ENCODE data around the gene NR2F2.

NR2F2 gene

DNA sequence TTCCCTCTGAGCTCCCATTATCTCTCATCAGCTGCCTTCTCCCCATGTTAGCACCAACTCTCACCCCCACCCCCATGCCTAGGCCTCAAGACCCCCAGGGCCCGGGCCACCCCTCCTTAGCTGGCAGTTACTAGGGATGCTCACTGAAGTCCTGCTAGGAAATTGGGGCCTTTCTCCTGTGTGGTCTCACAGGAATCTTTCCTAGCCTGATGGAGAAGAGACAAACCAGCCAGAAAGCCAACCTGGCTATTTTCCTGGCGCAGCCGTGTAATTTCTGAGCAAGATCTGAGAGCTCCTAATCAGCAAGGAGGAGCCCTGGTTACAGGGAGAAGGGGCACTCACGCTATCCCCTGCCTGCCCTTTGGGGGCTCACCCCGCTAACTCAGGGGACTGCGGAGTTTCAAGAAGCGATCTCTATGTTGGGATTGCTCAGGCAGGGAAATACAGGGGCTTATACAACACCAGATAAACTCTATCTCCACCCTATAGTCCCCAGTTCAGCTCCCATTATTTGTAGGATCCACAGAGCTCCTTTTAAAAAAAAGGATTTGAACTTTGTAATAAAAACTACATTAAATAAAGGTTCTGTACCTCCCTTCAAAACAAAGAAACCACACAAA, 25.2 kb downstream of the NR2F2 start:
- no peak for DNase-seq

DNA sequence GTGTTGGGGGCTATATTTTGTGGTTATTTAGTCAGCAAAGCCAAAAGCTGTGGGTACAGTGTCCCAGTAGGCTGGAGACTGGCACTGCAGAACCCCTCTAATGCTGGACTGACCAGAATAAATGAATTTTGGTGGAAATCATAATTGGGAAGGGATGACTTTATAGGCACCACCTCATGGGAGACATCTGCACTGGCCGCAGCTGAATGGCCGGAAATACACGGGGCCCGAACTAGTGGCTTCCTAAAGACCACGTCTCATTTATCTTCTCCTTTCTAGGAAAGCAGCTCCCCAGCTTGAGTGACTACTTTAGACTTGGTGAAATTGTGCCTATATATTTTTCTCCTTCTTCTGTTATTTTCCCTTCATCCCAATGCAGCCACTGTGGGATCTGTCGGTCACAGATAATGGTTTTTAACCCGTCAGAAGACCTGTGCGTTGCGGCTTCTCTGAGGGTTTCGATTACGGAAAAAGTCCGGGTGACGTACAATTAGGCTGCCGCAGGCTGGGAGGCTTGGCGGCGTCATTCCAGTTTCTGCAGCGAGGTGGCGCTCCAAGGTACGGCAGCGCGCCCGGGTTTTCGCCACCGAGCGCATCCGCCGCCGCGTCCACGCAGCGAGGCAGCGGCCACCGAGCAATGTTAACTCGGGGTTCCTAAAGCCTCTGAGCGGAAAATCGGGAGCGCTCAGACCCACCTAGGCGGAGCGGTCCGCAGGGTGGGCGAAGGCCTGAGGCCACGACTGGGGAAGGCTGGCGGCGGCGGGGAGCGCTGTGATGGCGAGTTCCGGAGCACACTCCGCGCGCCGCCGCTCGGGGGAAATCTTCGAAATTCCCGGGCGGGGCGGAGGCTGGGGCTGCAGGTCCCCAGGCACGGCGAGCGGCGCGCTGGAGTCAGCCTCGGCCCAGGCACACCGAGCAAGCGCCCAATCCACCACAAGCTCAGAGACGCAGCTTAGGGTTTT, 26.3 kb downstream of the NR2F2 start:
- peak; percentile 41 for DNase-seq

DNA sequence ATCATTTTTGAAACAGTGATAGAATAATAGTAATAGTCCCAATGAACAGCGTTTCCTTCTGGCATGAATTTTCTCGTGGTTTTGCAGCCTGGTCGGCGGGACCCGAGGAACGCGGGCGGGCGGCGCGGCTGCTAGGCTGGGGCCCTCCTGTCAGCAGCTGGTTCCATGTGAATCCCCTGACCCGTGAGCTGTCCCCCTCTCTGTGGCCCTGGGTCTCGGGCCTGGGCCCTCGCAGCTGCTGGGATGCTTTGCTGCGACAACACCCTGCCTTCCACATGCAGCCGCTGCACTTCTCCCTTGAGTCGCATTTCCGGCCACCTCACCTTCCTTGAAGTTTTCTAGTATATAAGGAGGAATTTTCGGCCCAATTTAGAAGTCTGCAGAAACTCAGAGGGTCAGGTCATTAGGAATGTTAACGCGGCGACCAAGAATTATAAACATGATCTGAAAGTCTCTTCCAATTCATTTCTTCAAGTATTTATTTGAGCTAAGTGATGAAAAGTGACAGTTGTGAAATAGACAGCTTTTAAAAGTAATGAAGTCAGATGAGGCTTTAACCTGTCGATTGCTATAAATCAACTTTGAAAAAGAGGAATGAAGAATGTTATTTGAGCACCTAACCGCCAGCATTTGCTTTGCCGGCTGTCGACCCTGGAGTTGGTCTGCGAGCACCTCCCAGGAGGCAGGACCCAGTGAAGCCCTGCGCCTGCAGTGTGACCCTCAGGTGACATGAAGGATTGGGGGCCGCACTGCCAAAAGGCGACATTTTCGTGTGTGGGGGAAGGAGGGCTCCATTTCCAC, 27.7 kb downstream of the NR2F2 start:
- DNase-seq, result no peak

DNA sequence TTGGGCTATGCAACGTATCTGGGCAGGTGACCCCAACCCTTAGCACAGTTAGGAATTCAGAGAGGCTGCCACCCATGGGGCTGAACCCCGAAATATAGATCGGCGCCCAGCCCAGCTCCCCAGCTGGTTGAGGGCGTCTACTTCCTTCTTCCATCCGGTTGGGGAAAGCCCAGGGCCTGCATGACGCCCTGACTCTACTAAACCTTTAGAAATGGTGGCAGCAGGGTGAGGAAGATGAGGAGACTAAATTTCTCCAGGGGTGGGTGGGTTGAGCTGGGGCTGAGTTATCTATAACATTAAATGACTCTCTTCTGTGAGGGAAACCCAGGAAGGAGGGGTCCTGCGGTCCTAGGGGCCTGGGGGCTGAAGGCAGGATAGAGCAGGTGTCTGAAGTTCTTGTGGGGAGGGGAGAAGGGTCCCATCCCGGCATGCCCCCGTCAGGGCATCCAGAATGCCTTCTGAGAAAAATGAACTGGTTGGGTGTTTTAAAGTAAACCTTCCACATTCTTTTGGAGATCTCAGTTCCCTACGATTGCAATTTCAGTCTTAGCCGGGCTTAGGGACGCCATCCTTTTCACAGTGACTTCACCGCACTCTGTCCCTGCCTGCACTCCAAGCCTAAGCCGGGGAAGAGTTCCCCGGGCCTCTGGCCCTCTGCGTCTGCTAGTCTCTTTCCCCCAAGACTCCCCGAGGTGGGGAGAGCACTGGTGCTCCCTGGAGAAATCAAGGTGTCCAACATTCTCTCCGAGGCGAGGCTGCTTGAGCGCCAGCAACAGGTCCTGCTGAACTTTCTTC, 28.5 kb downstream of the NR2F2 start:
- no peak for DNase-seq

DNA sequence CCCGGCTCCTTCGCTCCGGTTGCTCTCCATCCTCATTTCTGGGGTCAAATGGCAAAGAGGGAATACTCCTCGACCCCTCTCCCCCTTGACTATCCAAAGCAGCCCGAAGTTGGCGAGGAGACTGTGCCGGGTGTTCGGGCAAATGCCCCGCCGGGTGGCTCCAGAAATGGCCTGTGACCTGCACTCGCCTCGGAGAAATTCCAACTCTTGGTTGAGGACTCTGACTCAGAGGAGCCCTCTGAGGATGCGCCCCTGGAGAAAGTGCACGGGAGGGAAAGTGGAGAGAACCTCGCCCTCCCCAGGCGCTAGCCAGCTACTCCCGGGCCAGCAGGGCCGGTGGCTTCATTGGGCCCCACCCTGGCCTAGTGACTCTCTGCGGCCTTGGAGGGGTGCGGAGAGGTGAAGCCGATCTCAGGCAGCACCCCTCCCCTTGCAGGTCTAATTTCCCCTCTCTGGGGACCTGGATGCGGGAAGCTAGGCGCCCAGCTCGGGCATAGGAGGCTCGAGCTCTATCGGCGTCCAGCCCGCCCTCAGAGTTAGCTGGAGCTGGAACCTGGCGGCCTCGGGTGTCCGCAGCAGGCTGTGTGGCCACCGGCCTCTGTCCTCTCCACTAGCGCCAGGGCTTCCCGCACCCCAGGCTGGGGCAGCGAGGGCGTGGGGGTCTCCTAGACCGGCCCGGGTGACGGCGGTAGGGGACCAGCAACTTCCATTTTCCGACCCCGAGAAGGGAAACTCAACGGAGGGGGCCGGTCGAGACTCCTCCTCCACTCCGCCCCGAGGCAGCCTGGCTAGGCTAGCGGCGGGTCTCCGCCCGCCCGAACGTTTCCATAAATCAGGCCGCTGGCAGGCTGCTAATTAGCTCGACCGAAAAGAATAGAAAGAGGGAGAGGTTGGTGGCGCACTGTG, 29.4 kb downstream of the NR2F2 start:
- DNase-seq, result no peak

DNA sequence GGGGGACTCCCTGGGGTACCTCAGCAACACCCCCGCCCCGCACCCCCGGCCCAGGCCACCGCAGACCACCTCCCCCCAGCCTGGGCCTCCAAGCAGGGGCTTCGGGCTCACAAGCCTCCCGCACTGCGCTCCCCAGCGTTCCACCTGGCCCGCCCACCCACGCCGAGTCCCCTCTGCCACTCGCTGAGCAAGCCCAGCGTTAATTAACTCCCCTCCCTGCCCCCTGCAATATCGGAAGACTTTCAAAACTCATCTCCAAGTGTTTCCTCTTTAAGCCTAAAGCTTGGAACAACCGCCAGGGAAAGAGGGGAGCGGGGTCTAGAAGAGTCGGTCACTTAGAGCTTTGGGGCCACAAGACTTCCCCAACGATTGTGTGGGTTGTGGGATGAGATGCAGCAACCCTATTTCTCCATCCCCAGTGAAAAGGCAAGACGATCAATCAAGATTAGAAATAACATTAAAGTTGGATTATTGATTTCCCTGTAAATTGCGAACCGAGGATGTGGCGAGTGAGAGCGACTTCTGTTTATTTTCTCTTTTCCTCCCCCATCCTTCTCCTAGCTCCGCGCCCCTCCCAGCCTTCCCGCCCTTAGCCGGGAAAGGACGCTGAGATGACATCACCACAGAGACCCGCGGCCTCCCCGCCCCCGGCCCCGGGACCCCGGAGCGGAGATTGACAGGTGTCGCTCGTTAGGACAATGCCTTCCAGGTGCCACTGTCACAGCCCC, 30.2 kb downstream of the NR2F2 start:
- DNase-seq, result no peak

DNA sequence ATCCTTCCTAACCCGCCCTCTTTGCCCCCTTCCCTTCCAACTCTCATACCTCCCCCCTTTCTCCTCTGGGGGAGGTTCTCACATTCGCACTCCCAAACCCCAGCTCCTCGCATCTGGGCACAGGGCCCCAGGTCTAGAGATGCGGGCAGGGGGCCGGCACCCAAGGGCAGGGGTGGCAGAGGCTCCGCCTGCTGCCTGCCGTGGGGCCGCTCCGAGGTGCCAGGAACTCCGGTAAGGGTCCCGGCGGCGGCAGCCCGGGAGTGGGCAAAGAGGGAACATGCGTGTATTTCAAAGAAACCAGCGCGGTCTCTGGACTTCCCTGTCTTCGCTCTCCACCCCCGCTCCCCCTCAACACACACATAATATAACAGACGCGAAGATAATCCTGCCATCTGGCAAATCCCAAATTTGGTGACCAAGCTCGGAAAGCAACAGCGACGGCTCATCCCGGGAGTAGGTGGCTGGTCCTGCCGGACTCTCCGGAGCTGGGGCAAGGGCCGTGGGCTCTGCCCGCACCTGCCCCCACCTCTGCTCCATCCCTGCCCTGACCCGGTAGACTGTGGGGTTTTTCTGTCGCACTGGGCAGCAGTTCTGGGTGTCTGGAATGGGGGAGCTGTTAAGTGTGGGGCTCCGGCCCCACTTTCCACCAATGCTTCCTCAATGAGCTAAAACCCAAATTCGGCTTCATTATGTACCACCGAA, 31.0 kb downstream of the NR2F2 start:
- DNase-seq, result no peak

DNA sequence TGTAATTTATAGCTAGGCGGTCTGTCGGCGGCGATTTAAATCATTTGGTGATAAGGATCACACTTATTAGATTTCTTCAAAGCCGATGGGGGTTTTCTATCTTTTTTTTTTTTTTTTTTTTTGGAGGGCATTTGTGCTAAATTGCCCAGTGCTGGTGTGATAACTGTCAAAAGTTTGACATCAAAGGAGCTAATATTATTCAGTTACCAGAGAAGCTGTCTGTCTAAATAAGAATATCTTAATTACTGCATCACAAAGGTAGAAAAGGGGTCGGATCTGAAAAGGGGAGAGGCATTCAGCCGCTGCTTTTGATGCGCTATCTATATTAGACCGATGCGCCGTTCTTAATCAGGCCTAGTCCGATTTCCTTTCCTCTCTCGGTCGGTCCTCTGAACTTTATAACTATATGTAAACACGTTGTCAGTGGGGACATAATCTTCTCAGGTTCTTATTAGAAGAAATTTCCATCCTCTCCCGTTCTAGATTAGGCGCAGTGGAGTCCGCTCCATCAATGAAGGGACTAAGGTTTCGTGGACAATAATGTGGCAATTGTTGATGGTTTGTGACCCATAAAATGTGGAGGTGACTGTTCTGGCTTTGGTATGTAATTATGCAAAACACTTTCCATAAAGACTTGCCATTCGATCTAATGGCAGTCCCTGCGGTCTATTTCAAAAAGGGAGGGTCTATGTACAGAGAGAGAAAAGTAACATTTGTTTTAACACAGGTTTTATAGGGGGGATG, 31.7 kb downstream of the NR2F2 start:
- DNase-seq, result no peak

DNA sequence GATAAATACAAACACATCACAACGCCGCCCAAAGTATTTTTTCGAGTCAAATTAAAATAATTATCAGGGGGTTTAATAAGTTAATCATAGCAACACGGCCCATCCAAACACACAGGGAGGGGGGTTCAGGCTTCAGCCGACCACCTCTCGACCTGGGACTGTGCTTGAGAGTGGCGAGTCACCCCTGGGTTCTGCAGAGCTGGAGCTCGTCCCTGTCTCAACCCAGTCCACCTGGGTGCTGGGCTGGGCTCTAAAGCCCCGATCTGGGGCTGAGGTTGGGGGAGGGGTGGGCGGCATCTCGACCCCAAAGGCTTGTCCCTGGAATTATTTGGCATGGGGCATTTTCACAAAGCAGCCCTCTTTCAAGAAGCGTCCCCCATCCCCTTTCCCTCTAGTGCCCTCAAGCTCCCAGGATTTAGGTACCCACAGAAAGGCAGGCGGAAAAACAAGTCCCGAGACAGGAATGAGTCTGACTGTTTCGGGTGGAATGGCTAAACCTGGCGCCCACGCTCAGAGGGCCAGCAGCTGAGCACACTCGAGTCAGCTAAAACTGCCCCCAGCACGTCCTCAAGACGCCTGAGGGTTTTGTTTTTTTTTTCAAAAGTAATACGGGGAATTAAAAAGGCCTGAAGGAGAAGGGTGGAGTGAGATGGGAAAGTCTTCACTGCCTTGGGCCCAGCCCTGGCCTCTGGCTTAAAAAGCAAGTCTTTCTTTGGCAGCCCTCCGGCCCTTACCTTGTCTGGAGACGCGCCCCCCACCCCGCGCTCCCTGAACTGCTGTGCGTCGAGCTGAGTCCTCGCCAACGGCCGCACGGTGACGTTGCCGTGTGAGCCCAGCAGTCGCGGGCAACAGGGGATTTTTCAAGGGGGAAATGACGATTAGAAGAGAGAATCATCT, 32.5 kb downstream of the NR2F2 start:
- no peak for DNase-seq

DNA sequence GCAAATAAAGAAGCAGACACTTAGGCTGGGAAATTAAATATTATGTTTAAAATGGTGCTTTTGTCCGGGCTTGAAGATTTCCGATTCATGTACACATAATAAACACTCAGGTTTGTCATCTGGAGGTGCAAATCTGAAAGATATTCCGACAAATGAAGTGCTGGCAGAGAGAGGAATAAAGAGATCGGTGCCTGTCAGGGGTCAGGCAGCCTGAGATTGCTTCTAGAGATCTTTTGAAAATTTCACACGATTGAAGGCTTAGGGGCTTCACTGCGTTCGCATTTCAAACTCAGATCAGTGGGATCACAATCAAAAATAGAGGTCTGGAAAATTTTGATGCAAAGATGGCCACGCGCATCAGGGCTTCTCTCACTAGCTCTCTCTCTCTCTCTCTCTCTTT, 33.2 kb downstream of the NR2F2 start:
- no peak for DNase-seq

DNA sequence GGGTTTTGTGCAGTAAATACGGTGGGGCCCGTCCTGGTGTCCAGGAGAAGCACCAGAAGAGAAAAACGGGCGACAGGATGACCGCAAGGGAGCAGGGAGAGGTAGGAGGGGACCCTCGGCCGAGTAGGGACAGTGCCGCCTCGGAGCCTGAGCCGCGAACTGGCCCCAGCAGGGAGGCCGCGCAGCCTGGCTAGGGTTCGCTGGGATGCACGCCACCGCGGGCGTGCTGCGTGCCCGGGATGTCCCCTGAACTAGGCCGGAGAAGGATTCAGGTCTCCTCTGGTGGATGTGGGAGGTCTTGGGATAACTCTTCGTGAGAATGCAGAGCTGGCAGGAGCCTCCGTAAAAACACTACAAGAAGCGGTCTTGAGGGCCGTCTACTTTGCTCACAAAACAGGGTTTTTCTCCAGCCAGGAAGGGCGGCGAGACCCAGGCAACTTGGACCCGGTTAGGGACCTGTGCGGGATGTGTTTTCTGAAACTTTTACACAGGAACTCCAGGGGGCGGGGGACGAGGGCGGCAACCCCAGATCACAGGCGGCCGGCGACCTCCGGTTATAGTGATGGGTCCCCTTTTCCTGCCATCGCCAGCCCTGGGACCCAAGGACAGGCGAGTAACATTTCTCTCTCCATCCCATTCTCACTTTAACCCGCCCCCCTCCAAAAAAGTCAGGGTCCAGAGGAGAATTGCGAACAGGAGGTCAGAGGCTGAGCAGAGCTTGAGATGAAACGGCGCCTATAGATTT, 35.5 kb downstream of the NR2F2 start:
- no peak for DNase-seq

DNA sequence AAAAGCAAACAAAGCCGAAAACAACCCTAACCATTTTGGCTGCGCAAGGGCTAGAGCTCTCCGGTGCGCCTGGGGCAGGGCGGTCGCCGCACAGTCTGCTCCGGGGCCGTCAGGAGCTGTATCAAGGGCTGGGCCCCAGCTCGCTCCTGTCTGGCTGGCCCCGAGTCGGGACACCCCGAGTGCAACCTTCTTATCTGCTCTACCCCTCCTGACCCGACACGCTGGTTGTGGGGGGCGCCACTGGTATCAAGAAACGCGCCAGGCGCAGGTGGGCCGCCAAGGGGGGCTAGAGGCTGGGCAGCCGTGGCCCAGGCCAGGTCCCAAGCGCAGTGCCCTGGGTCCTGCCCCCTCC, 36.0 kb downstream of the NR2F2 start:
- DNase-seq, result no peak

DNA sequence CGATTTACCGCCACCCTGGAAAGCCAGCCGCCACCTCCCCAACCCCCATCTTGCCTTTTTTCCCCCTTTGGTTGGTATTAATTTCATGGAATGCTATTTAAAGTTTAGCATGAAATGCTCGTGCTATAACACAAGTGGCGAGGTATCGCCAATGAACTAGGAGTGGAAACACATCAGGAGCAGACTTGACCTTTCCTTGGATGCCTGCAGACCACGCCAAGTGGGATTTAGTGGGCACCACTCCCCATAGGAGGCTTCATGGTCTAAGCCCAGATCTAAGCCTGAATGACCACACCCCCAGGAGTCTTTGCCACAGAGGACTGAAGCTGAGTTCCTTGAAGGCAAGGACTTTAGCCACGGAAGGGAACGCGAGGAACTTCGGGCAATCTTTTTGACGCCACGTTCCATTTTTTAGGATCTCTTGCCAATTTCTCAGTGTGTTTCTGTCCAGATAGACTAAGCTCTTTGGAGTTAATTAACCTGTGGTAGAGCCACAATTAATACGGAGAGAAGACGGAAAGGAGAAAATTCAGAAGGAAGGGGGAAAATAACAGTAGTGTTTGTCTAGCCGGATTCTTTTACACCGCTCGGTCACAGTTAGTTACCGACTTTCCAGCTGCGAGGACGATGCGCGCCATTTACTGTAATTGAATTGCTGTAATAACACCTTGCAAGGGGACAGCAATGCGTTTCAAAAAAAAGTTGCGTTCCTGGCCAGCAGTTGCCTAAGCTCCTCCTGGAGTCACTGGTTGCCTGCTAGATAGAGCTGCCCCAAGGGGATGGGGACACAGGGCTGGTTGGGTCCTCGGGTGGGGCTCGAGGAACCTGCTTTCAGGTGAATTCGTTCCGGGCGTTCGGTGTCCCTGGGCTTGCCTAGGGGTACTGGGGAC, 37.1 kb downstream of the NR2F2 start:
- DNase-seq, result no peak

DNA sequence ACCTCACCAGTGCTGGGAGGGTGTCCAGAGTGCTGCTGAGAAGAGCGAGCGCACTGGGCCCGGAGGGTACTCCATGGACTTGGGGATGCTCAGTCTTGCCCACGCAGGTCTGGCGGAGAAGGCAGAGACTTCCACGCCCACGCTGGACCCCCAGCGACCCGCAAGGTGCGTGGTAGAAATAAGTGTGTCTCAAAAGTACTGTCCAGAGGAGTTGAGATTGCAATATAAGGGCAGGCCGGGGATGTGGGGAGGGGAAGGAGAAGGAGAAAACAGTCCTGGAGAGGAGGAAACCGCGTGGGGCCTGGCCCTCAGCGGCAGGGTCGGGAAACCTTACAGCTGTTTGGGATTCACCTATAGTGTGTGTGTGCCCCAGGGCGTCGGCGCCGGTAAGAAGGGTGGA, 38.9 kb downstream of the NR2F2 start:
- no peak for DNase-seq

DNA sequence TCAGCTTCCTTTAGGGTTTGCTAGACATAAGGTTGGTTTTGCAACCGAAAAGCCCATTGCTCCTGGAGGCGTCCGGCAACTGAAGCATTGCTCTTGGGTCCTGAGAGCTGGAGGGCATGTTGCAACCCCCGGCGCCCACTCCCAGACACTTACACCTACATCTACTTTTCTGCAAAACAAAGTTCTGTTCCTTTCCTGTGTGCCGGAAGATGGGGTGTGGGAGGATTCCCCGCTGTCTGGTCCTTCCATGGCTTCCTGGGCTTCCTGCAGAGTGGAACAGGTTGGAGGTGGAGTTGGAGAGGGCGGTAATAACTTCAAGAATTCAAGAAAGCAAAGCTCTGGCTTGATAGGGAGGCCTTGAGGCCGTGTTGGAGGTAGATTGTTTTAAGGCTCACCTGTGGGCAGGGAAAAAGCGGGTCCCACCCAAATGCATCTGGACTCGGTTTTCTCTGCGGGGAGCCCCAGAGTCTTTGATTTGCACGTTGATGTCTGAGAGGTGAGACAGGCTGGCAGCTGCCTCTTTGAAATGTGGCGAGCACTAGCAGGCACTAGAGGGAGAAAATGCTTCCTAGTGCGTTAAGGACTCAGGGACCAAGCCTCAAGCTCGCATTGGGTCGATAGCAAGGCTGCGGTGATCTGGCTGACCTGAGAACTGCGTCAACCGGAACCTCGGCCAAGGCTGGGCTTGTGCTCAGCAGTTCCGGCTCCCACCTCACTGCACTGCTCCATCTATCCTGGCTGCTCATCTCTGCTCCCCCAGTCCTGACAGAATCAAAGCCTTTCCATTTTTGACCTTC, 39.5 kb downstream of the NR2F2 start:
- DNase-seq, result no peak

DNA sequence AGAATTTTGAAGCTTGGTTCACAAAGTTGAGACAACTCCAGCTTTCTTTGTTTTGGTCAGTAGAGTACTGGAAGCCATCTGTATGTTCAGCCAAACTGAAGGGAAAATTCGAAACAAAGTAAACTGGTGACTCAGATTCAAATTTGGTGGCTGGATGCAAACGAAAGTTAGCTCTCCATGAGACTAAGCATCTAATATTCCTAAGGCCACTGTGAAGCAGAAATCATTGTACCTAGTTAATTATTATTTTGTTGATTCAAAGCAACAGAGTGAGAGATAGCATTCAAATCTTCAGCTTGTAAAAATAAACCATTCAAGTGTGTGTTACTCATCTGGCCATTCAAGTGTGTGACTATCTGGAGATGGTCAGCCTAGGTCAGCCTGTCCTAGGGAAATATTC, 42.1 kb downstream of the NR2F2 start:
- DNase-seq, result no peak

Measured in activated CD4-positive, alpha-beta T cell treated with anti-CD3 and anti-CD28 coated beads for 1 hour (primary cell).